SK-MEL-5 (cell line): ENCODE data around the gene VPS25. TPM values are rescaled to one million over a fixed set of nuclear protein-coding genes. Genes with fewer than 3 reads are reported as not detected.
A peak's percentile ranks its signal among the peaks of the same experiment; 100 is the strongest.
"Not testable (repeated sequence)": the region's sequence is repeated elsewhere in the genome, so short reads cannot be mapped to it uniquely, and the experiment has no call there.

ENCODE experiments used
- DNase-seq: peaks from one replicate; pipeline ENCODE4 v3.0.0-alpha.2; 2016; ENCODE audit warnings: low read depth, low spot score
- in situ Hi-C: cut with HindIII; loops from 2 replicates; pipeline ENCODE4 v1.10.0; 2016; ENCODE audit warnings: low sequenced_read_pairs, high pct_unique_total_duplicates, low pct_unique_long_range_greater_than_20kb
- total RNA-seq: library from RNA; depleted of rRNA; stranded (reverse); fragments of >200 nt; shearing (Covaris generic); gene quantifications from 2 replicates; pipeline ENCODE4 v1.2.3, GENCODE V29; 2014

The VPS25 gene
- total RNA-seq, 1 experiment from 2014 or later = 125 TPM

- DNase-seq = no peak
- in situ Hi-C loops = no loop called here
These were observed 12.3 kb upstream of the VPS25 start, which contains the start of gene RAMP2 for GRCh38 chr17:42760652-42761581. Gene RAMP2, plus strand, starts transcription at chr17:42761227. Its CDS starts 35 bp downstream, at chr17:42761262.

- DNase-seq = no peak
- in situ Hi-C loops = no loop called here
These were observed 11.6 kb upstream of the VPS25 start for GRCh38 chr17:42761638-42762037.

GRCh38 chr17:42766124-42766523, 7.1 kb upstream of the VPS25 start:
- in situ Hi-C loops = no loop called here
- DNase-seq = no peak

GRCh38 chr17:42767512-42767911, 5.7 kb upstream of the VPS25 start:
- in situ Hi-C loops = no loop called here
- no peak for DNase-seq

GRCh38 chr17:42768006-42768405, 5.2 kb upstream of the VPS25 start:
- in situ Hi-C loops, DNase-seq: not testable (repeated sequence)

GRCh38 chr17:42769964-42770363, 3.3 kb upstream of the VPS25 start:
- DNase-seq, in situ Hi-C loops: not testable (repeated sequence)

GRCh38 chr17:42772945-42773289, 332 bp upstream of the VPS25 start:
- in situ Hi-C loops = no loop called here
- no peak for DNase-seq

GRCh38 chr17:42774066-42774745, 957 bp downstream of the VPS25 start:
- no peak for DNase-seq
- in situ Hi-C loops = no loop called here

GRCh38 chr17:42775534-42776098, 2.4 kb downstream of the VPS25 start:
- in situ Hi-C loops = no loop called here
- peak; percentile 35 for DNase-seq

GRCh38 chr17:42778570-42778969, 5.3 kb downstream of the VPS25 start:
- no peak for DNase-seq
- in situ Hi-C loops = no loop called here

- DNase-seq = no peak
- in situ Hi-C loops = no loop called here
These were observed 6.2 kb downstream of the VPS25 start for GRCh38 chr17:42779304-42779935.

GRCh38 chr17:42779936-42780850, 6.9 kb downstream of the VPS25 start, which contains the start of gene WNK4:
Gene WNK4, plus strand, starts transcription at chr17:42780610. Its CDS starts 89 bp downstream, at chr17:42780699.
- in situ Hi-C loops = no loop called here
- peak; percentile 25 for DNase-seq

- in situ Hi-C loops = no loop called here
- no peak for DNase-seq
These were observed 7.8 kb downstream of the VPS25 start for GRCh38 chr17:42780851-42781638.

- no peak for DNase-seq
- in situ Hi-C loops = no loop called here
These were observed 8.5 kb downstream of the VPS25 start for GRCh38 chr17:42781639-42782165.

- in situ Hi-C loops = no loop called here
- no peak for DNase-seq
These were observed 9.2 kb downstream of the VPS25 start for GRCh38 chr17:42782166-42783061.
